Dermis lymphatic vessel endothelial cell (primary cell): ENCODE results near the gene GANAB. TPM values are rescaled to one million over a fixed set of nuclear protein-coding genes. Genes with fewer than 3 reads are reported as not detected.

Source experiments
- total RNA-seq: library from RNA; depleted of rRNA; stranded (reverse); fragments of >200 nt; gene quantifications from 2 replicates; pipeline ENCODE4 v1.2.1, GENCODE V29; 2014

Gene GANAB
- total RNA-seq: 212 and 258 TPM in 2 replicates

DNA sequence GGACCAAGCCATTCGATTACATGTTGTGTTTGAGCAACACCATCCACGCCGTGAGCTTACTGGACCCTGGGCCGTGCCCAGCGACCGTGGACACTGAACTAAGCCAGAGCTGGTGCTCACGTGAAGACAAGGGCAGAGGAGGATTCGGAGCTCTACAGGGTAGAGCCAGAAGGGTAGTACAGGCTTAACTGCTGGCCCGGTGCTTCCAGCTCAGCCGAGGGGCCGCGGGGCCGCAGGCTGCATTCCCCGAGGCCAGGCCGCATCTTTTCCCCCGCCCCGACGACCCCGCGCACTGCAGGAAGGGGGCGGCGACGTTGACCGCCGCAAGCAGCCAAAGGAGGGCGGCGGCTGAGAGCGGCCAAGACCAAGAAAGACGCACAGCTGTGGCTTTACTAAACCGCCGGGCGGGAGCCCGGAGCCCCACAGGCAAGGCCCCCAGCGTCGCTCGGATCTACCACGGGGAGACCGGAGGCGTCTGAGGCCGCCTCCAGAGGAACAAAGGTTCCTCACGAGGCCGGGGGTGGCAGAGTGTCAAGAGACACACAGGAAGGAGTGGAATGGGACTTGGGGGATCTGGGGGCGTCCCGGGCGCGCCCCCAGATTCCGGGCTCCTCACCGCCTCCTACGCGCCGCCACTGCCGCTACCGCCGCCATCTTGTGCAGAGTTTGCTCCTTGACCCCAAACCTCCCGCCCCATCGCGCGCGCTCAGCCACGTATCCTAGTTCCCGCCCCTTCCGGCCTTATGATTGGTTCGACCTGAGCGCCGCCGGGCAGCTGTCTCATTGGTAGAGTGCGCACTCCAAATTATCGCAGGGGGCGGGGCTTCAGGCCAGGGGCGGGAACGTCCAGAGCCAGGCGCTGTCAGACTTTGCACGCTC, at the start of gene GANAB:
TSS of gene GANAB (minus strand) at position 668 of the 879 bp plus-strand sequence. CDS start at position 654, 14 bp downstream.

DNA sequence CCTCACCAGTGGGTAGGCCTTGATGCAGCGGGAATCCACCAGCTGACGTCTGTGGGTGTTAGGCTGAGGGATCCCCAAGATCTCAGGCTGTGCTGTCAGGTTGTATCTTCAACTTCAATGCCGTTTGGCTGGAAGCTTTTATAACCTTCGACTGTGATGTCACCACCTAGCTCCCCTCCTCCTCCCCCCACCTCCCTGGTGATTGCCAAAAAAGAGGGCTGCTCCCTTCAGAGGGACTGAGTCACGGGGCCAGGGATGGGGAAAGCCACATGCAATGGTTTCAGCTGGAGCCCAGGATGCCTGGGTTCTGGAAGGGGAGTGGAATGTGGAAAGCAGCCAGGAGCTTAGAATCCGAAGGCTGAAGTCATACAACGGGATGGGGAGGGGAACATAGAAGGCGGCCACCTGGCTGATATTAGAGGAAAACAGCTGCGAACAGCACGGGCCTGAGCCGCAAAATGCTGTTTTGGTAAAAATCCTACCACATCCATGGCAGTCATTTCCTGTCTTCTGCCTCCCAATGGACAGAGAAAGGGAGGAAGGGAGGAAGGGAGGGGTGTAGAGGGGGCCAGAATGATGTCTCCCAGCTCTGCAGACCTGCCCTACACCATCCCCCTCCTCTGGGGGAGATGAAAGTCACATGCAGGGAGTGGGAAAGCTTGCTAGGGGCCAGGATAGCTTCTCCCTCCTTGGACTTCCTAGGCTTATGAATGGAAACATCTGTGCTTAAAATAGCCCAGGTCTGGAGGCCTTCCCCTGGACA, 43.2 kb upstream of the GANAB start, which contains the start of gene LRRN4CL:
TSS of gene LRRN4CL (minus strand) at position 110 of the 763 bp plus-strand sequence. CDS start 1,022 bp downstream, outside the sequence.

DNA sequence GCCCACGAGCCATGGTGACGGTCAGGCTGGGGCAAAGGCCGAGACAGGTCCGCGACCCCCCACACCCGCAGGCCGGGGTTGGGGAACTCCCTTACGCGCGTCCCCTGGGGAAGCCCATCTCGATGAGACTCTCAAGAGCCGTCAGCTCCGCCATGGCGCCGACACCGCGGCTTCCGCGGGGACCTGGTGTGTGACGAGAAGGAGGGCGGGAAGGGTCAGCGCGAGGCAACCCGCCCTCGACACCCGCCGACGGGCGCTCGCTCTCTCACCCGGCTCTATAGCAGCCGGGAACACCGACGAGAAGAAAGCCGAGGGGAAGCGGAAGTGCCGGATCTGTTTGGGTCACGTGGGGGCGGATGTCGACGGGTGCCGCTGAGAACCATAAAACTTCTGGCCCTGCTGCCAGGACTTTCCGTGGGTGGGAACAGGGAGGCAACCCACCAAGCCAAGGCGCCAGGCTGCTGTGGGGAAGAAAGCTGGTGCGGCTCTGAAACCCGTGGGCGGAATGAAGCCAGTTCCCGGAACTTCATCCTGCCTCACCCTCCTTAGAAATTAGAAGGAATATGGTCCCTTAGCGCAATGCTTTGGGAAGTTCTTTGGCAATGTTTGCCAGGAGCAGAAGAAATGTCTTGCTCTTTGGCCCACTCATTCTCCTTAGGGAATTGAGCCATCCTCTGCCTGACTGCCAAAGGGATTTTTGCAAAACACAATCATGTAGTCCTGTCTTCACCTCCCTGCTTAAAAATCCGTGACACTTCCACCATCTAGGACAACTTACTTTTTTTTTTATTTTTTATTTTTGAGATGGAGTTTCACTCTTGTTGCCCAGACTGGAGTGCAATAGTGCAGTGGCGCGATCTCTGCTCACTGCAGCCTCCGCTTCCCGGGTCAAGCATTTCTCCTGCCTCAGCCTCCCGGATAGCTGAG, 32.6 kb upstream of the GANAB start, which contains the start of gene UBXN1:
TSS of gene UBXN1 (minus strand) at position 304 of the 927 bp plus-strand sequence. CDS start at position 154, 150 bp downstream.

DNA sequence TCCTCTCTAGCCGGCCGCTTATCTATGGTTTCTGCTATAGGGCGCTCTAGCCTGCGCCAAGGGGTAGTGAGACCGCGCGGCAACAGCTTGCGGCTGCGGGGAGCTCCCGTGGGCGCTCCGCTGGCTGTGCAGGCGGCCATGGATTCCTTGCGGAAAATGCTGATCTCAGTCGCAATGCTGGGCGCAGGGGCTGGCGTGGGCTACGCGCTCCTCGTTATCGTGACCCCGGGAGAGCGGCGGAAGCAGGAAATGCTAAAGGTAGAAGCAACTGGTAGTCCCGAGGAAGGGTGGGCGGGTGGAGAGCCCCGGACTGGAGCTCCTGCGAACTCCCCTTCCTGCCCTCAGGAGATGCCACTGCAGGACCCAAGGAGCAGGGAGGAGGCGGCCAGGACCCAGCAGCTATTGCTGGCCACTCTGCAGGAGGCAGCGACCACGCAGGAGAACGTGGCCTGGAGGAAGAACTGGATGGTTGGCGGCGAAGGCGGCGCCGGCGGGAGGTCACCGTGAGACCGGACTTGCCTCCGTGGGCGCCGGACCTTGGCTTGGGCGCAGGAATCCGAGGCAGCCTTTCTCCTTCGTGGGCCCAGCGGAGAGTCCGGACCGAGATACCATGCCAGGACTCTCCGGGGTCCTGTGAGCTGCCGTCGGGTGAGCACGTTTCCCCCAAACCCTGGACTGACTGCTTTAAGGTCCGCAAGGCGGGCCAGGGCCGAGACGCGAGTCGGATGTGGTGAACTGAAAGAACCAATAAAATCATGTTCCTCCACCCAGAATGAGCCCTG, 25.4 kb upstream of the GANAB start, which contains the start of the genes LBHD1 and UQCC3:
TSS of gene LBHD1 (minus strand) at position 660 of the 782 bp plus-strand sequence. CDS start 2,236 bp downstream, outside the sequence.
TSS of gene UQCC3 (plus strand) at position 66 of the 782 bp plus-strand sequence. CDS start at position 139, 73 bp downstream.

DNA sequence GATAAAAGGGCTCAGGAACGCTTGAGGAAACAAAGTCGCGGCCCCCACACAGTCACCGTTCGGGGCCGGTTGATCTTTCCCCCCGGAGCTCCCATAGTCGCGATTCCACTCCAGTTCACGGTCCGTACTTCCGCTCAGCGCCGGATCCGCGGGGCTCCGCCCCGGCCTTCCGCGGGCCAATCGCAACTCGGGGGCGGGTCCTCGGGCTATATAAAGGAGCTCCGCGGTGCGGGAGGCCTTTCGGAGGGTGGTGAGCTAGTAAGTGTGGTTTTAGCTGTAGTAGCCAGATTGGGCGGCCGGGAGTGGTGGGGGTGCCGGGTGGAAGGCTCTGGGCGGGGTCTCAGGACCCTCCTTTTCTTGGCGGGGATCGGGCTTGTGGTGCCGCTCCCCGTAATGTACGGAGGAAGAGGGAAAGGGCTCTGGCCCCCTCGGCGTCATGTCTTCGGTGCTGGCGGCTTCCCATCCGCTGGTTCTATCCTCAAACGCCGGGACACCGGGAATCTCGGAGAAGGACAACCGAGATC, 18.7 kb upstream of the GANAB start, which contains the start of the genes C11orf98 and CSKMT:
TSS of gene C11orf98 (minus strand) at position 136 of the 524 bp plus-strand sequence. CDS start at position 95, 41 bp downstream.
TSS of gene CSKMT (plus strand) at position 238 of the 524 bp plus-strand sequence. CDS start 568 bp downstream, outside the sequence.

DNA sequence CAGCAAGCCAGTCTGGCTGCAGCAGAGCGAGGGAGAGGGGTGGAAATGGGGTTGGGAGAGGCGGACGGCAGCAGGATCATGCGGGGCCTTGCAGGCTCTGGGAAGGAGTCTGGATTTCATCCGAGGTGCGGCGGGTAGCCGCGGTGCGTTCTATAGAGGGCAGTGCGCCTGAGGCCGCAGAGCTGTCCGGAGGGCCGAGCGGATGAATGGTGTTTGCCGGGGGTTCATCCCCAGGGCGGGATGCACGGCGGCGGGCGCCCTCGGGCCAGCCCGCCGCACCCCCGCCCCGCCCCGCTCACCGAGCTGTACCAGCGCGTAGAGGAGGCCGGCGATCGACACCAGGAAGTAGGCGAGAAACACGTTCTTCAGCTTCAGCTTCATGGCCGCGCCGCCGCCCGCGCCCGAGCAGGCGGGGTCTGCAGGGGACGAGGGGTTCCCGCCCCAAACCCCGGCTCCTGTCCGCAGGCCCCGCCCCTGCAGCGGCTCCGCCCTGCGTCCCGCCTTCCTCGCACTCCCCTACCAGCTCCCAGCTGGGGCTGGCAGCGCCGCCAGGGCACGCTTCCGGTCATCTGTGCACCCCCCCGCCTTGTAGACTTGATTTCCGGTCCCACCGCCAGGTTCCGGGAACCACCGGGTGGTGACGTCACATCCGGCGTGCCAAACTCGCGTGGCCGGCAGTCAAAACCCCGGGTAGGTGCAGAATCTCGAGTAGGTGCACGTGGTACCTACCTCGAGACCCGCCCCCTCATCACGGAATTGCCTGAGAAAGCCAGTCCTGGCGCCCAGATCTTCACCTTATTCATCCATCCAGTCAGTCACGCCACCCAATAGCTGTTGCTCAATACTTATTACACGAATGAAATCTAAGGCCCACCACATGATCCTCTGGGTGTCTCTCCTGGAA, 24.6 kb downstream of the GANAB start, which contains the start of gene B3GAT3:
TSS of gene B3GAT3 (minus strand) at position 420 of the 904 bp plus-strand sequence. CDS start at position 381, 39 bp downstream.

DNA sequence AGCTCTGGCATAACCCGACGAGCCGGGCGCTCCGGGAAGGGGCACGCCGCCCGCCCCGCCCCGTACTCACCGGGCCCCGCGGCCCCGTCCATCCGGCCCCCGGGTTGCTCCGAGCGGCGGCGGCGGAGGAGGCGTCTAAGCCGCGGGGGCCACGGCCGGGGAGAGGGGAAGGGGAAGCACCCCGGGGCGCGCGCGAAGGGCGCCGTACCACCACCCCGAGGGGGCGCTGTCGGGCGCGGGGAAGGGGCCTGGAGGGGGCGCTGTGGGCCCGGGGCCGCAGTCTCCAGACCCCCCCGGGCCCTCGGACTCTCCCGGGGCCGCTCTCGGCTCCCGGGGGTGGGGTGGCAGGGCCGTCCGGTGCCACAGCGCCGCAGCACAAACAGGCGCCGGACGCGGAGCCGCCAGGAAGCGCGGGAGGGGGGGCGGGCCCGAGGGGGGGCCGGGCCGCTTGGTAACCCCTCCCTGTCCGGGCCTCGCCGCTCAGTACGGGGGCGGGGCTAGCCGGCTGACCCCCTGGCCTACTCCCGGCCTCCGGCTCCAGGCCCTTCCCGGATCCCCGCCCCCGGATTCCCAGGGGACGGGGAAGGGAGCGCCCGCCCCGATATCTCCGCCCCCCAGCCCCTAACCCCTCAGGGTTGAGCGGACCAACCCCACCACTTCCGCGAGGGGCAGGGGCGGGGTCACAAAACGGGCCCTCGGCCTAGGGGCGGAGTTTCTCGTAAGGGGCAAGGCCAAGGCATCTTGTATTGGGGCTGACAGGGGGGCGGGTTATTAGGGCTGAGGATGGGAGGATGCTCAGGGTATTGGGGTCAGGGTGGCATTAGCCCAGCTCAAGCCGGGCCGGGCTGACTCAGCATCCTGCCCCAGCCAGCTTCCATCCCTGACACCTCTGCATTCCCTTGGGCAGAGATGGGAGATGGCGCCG, 33.8 kb downstream of the GANAB start, which contains the start of the genes EML3 and ROM1:
TSS of gene EML3 (minus strand) at position 410 of the 925 bp plus-strand sequence. CDS start at position 92, 318 bp downstream.
TSS of gene ROM1 (plus strand) at position 892 of the 925 bp plus-strand sequence. CDS start at position 917, 25 bp downstream.

DNA sequence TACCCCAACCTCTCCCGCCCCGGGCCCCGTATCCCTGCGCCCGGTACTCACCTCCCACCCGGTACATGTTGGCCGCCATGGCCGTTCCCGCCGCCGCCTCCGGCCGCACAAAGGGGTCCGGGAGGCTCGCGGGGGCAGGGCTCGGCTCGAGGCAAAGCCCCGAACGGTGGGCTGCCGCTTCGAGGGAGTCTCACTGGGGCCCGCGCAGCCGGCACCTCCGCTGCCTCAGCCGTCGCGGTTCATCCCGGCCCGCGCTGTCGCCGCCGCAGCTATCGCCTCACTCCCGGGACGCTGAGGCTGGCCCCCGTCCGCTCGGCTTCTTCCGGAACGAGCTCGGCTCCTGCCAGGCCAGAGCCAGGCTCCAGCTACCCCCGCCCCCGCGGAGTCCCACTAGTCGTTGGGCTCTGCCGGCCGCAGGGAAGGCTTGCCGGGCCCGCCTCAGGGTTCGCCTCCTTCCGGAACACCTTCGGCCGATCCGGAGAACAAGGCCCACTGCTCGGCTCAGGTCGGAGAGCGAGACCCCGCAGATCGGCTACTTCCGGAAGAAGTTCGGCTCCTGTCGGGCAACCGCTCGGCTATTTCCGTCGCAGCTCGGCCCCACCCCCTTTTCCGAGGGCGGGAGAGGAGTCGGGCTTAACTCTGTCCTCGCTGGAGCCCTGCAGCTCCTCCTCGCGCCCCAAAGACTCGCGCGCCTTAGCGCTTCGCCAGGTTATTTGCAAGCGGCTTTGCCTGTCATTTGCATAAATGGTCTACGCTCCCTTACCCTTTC, 44.9 kb downstream of the GANAB start, which contains the start of gene MTA2:
TSS of gene MTA2 (minus strand) at position 494 of the 769 bp plus-strand sequence. CDS start at position 79, 415 bp downstream.

DNA sequence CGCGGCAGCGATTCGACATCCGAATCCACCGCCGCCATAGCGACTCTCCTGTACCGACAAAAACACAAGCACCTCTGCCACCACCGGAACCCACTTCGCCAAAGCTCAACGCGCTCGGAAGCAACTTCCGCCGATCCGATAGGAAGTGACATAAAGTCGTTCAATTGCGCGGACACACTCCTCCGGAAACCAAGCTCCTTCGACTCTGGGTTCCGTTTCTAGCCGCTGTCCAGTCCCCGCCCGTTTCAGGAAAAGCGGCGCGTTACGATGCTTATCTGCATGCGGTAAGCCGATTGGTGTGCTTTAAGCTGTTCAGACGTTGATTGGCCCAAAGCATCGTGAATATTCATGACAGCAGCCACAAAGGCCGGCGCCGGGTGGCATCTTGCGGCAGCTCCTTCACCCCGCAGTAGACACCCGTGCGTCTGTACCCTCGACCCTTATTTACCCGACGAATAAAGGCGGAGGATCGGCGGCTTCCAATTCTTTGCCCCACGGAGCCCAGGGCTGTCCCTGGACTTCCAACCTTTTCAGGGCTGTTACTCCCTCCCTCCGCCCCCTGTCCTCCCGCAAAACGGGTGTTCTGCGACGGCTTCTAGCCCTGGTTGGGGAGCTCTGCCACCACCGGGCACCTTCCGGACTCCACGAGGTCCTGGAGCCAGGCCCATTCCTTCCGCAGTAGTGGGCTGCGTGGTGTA, 54.8 kb downstream of the GANAB start, which contains the start of gene TUT1:
TSS of gene TUT1 (minus strand) at position 76 of the 698 bp plus-strand sequence. CDS start at position 38, 38 bp downstream.

Other genes starting within 250 kb of the GANAB start
- gene SCGB1A1, start 227.6 kb downstream of the GANAB start, total RNA-seq: not detected in 2 replicates
- gene AHNAK, start 99.8 kb downstream of the GANAB start, total RNA-seq: 312 and 461 TPM in 2 replicates
- 1,528 and 1,531 TPM in 2 replicates for gene EEF1G, start 72.7 kb downstream of the GANAB start, total RNA-seq
- gene TUT1, start 55.1 kb downstream of the GANAB start, total RNA-seq: 11.7 and 13.0 TPM in 2 replicates
- 170 and 194 TPM in 2 replicates for gene MTA2, start 44.7 kb downstream of the GANAB start, total RNA-seq
- 25.7 and 41.2 TPM in 2 replicates for gene EML3, start 33.8 kb downstream of the GANAB start, total RNA-seq
- gene ROM1, start 33.4 kb downstream of the GANAB start, total RNA-seq: 2.5 and 4.2 TPM in 2 replicates
- gene B3GAT3, start 24.6 kb downstream of the GANAB start, total RNA-seq: 13.5 and 15.9 TPM in 2 replicates
- 14.2 and 19.4 TPM in 2 replicates for gene INTS5, start 6.7 kb upstream of the GANAB start, total RNA-seq
- 27.8 and 28.0 TPM in 2 replicates for gene C11orf98, start 18.6 kb upstream of the GANAB start, total RNA-seq
- 6.0 and 6.5 TPM in 2 replicates for gene CSKMT, start 18.7 kb upstream of the GANAB start, total RNA-seq
- gene UQCC3, start 25.1 kb upstream of the GANAB start, total RNA-seq: 7.7 and 8.7 TPM in 2 replicates
- 1.8 and 1.9 TPM in 2 replicates for gene LBHD1, start 25.7 kb upstream of the GANAB start, total RNA-seq
- 138 and 227 TPM in 2 replicates for gene UBXN1, start 32.5 kb upstream of the GANAB start, total RNA-seq
- 0.43 and 0.60 TPM in 2 replicates for gene LRRN4CL, start 42.9 kb upstream of the GANAB start, total RNA-seq
- gene BSCL2, start 60.8 kb upstream of the GANAB start, total RNA-seq: 21.1 and 24.7 TPM in 2 replicates
- gene GNG3, start 61.1 kb upstream of the GANAB start, total RNA-seq: not detected in 2 replicates
- gene HNRNPUL2, start 80.8 kb upstream of the GANAB start, total RNA-seq: 8.8 and 9.6 TPM in 2 replicates
- gene TTC9C, start 81.9 kb upstream of the GANAB start, total RNA-seq: 25.8 and 27.8 TPM in 2 replicates
- 11.8 and 12.0 TPM in 2 replicates for gene ZBTB3, start 107.5 kb upstream of the GANAB start, total RNA-seq
- 71.1 and 73.1 TPM in 2 replicates for gene POLR2G, start 115.0 kb upstream of the GANAB start, total RNA-seq
- 27.8 and 34.7 TPM in 2 replicates for gene TAF6L, start 124.8 kb upstream of the GANAB start, total RNA-seq
- 21.8 and 30.8 TPM in 2 replicates for gene TMEM179B, start 140.8 kb upstream of the GANAB start, total RNA-seq
- gene TMEM223, start 145.4 kb upstream of the GANAB start, total RNA-seq: 9.6 and 11.8 TPM in 2 replicates
- 15.1 and 15.6 TPM in 2 replicates for gene NXF1, start 158.8 kb upstream of the GANAB start, total RNA-seq
- 41.9 and 42.4 TPM in 2 replicates for gene STX5, start 185.4 kb upstream of the GANAB start, total RNA-seq
- gene TEX54, start 186.2 kb upstream of the GANAB start, total RNA-seq: not detected in 2 replicates
- 93.5 and 192 TPM in 2 replicates for gene WDR74, start 193.0 kb upstream of the GANAB start, total RNA-seq
- 43.7 and 49.4 TPM in 2 replicates for gene SLC3A2, start 234.3 kb upstream of the GANAB start, total RNA-seq